ENCODE measurements around the gene KCNK2. TPM values are rescaled to one million over a fixed set of nuclear protein-coding genes. Genes with fewer than 3 reads are reported as not detected.

Gene KCNK2
- total and polyA plus RNA-seq, 2 experiments from 2014 or later: 0.07 to 0.24 TPM

GRCh38 chr1:215251428-215251827 is 168.9 kb downstream of the KCNK2 start:
- H3K4me3 ChIP-seq: no peak overlapping the region
- Mint-ChIP-seq H3K27ac (no peak overlapping the region), H3K4me1 (no peaks in the 10 kb centered on the region), H3K27me3 (ENCODE audit: insufficient read depth, low read depth, poor library complexity) (no peaks in the 10 kb centered on the region), H3K9me3 (no peaks in the 10 kb centered on the region), H3K4me3 (no peak overlapping the region), H3K36me3 (ENCODE audit: low read depth) (no peaks in the 10 kb centered on the region)
- H3K79me2 ChIP-seq (replicated peaks; ENCODE audit: insufficient read depth): no peaks in the 10 kb centered on the region
- no peak overlapping the region for H3K4me2 ChIP-seq
- no peak overlapping the region for H2AFZ ChIP-seq
- no peak for DNase-seq (ENCODE audit: low spot score)
- ATAC-seq: no peak
- H4K20me1 ChIP-seq (replicated peaks; ENCODE audit: insufficient read depth): no peaks in the 10 kb centered on the region
- no peak for TF ChIP-seq POLR2AphosphoS5 (IDR thresholded peaks at IDR 0.05; ENCODE audit: low read depth)
- no peak for TF ChIP-seq EZH2phosphoT487 (IDR thresholded peaks at IDR 0.05; ENCODE audit: unreplicated experiment)
- TF ChIP-seq STAT1 (IDR thresholded peaks at IDR 0.05; ENCODE audit: unreplicated experiment): no peak
- TF ChIP-seq NANOG (IDR thresholded peaks at IDR 0.05; ENCODE audit: borderline replicate concordance): no peak
- no peak for TF ChIP-seq CREB1 (CRISPR knock-in tag; IDR thresholded peaks at IDR 0.05; ENCODE audit: low read depth)
- TF ChIP-seq ZNF114 (CRISPR knock-in tag; IDR thresholded peaks at IDR 0.05): no peak
- no peak for TF ChIP-seq ZNF331 (CRISPR knock-in tag; IDR thresholded peaks at IDR 0.05; ENCODE audit: low read depth)
- TF ChIP-seq ETS1 (IDR thresholded peaks at IDR 0.05): no peak
- TF ChIP-seq ZNF462 (CRISPR knock-in tag; IDR thresholded peaks at IDR 0.05): no peak
- no peak for TF ChIP-seq JUNB (IDR thresholded peaks at IDR 0.05; ENCODE audit: unreplicated experiment)
- TF ChIP-seq REST (IDR thresholded peaks at IDR 0.05; ENCODE audit: unreplicated experiment): no peak
- no peak for TF ChIP-seq EZH2 (IDR thresholded peaks at IDR 0.05; ENCODE audit: low read depth, unreplicated experiment)
- H3F3A ChIP-seq (replicated peaks; ENCODE audit: low read depth): no peaks in the 10 kb centered on the region
- H3K9me2 ChIP-seq (ENCODE audit: insufficient read depth): peaks cover 4% of the 10 kb centered on the region; the same call in 1 of the 2 replicates
- no peaks in the 10 kb centered on the region for H3K36me3 ChIP-seq (ENCODE audit: insufficient read depth)
- H3K27ac ChIP-seq (ENCODE audit: low read depth): no peak overlapping the region
- no peaks in the 10 kb centered on the region for H3K27me3 ChIP-seq (ENCODE audit: insufficient read depth)
- H3K4me1 ChIP-seq (ENCODE audit: insufficient read depth): no peaks in the 10 kb centered on the region

Data from GM23338 (cell line).